HG03354 (cell line): ENCODE results near the gene BCAS3.

Experiments used
- ATAC-seq: cut with Tn5 transposase; IDR thresholded peaks from one replicate; pipeline ENCODE4 v1.9.1; 2021; ENCODE audit warnings: mild to moderate bottlenecking; ENCODE audit not compliant: unreplicated experiment, poor library complexity, severe bottlenecking

The BCAS3 gene

GRCh38 chr17:61073799-61074513, 396.3 kb downstream of the BCAS3 start:
- ATAC-seq, result no peak

- ATAC-seq, result no peak
Measured at GRCh38 chr17:61075988-61076387, 398.3 kb downstream of the BCAS3 start.

GRCh38 chr17:61076621-61077031, 399.0 kb downstream of the BCAS3 start:
- no peak for ATAC-seq

DNA sequence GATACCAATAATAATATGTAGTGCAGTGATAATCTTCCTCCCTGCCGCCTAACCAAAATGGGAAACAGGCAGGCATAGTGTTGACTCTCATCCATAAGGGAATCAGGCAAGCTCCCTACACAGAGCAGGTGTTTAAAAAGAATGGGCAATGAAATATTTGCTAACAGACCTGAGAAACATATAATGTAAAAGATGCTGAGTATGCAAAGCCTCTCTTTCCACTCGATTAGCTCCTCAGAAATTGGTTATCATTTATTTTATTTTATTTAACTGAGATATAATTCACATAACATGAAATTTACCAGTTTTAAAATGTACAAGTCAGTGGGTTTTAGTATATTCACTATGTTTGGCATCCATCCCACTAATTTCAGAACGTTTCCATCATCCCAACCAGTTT, 404.3 kb downstream of the BCAS3 start:
- no peak for ATAC-seq

- ATAC-seq, result no peak
Measured at GRCh38 chr17:61084260-61084659, 406.6 kb downstream of the BCAS3 start.

DNA sequence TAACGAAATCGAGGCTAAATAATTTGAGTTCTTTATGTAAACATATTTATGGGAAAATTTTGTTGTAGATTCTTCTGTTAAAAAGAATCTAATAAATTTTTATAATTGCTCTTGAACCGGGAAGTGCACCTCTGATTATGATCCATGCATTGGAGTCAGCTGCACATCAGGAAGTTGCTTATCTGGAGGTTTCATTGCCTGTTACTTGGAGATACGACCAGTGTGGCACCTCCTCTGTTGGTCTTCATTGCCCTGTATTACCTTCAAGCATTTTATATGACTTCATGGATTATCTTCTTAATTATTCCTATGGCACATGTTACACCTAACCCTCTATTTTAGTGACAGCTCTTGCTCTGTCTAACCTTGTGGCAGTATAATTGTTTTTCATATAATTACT, 409.4 kb downstream of the BCAS3 start:
- ATAC-seq, result no peak

DNA sequence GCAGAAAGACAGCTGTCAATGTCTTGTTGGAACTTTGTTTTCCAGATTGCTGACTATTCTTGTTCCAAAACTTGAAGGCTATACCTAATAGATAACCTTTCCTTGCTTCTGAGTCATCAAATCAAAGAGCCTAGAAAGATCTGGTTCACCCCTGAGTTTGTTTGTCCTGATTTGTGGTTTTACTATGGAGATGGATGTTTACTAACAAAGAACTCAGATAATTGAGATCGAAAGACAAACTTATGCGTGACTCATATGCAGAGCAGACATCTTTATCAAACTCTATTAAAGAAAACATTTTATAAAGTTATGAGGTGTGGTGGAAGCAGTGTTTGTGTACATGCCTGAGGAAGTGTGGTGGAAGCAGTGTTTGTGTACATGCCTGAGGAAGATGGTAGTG, 410.9 kb downstream of the BCAS3 start:
- no peak for ATAC-seq

GRCh38 chr17:61091096-61091495, 413.4 kb downstream of the BCAS3 start:
- ATAC-seq, result no peak

- ATAC-seq, result no peak
Measured at GRCh38 chr17:61097781-61098180, 420.1 kb downstream of the BCAS3 start.

DNA sequence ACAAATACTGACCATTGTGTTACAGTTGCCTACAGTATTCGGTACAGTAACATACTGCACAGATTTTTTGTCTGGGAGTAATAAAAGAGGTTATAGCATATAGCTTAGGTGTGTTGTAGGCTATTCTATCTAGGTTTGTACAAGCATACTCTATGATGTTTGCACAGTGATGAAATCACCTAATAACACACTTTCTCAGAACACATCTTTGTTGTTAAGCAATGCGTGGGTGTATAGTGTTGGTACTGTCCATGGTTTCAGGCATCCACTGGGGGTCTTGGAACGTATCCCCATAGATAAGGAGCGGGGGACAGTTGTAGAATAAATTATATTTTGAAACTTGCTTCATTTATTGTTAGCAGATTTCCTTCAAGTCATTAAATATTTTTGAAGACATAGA, 428.7 kb downstream of the BCAS3 start:
- no peak for ATAC-seq

GRCh38 chr17:61116577-61116976, 438.9 kb downstream of the BCAS3 start:
- no peak for ATAC-seq

DNA sequence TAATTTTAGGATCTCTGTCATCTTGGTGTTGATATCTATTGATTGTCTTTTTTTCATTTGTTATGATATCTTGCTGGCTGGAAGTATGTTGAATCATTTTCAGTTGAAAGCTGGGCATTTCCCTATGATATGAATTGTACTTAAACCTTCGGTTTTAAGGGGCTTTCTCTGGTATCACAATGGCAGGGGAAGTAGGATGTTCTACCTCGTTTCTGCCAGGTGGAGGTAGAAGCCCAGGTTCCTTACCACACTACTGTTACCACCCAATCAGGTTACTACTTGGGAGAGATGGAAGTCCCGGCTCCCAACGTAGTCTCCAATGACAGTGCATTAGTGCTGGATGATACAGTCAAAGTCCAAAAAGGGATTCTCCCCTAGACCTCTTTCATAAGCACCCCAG, 440.3 kb downstream of the BCAS3 start:
- no peak for ATAC-seq

- no peak for ATAC-seq
Measured at GRCh38 chr17:61118871-61119270, 441.2 kb downstream of the BCAS3 start.

- ATAC-seq, result no peak
Measured at GRCh38 chr17:61122326-61122913, 444.8 kb downstream of the BCAS3 start.

- ATAC-seq, result no peak
Measured at GRCh38 chr17:61124562-61124961, 446.9 kb downstream of the BCAS3 start.

DNA sequence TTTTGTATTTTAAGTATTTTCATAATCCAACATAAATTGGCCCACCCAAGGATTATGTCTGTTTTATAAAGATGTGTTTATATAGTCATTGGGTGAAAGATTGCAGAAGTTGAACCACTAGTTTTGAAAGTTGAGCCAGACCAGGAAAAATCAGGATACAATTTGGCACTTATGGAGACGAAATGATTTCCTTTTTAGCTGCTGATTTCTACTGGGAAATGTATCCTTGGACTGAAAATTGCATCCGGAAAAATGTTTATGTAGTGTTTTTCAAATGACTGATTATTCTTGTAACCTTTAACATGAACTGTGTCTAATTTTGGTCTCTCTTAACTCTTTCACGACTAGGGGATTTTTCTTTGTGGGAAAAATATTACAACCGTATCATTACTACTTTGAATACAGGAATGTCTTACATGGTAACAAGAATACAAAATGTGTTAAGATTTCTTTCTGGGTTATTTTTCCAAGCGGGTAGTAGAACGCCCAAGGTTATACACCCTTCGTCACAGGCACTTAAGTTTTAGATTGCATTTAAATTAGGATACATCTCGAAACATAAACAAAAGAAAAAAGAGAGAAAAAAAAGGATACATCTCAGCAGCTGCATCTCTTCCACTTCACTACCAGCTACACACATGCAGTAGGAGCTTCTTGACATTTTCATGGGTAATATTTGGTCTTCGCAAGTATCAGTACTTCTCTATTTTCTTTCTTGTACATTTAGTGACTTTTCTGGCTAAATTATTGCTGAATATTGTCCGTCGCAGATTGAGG, 449.0 kb downstream of the BCAS3 start:
- ATAC-seq, result no peak

GRCh38 chr17:61127960-61128359, 450.3 kb downstream of the BCAS3 start:
- ATAC-seq, result no peak

GRCh38 chr17:61128661-61129115, 451.0 kb downstream of the BCAS3 start:
- ATAC-seq, result no peak

DNA sequence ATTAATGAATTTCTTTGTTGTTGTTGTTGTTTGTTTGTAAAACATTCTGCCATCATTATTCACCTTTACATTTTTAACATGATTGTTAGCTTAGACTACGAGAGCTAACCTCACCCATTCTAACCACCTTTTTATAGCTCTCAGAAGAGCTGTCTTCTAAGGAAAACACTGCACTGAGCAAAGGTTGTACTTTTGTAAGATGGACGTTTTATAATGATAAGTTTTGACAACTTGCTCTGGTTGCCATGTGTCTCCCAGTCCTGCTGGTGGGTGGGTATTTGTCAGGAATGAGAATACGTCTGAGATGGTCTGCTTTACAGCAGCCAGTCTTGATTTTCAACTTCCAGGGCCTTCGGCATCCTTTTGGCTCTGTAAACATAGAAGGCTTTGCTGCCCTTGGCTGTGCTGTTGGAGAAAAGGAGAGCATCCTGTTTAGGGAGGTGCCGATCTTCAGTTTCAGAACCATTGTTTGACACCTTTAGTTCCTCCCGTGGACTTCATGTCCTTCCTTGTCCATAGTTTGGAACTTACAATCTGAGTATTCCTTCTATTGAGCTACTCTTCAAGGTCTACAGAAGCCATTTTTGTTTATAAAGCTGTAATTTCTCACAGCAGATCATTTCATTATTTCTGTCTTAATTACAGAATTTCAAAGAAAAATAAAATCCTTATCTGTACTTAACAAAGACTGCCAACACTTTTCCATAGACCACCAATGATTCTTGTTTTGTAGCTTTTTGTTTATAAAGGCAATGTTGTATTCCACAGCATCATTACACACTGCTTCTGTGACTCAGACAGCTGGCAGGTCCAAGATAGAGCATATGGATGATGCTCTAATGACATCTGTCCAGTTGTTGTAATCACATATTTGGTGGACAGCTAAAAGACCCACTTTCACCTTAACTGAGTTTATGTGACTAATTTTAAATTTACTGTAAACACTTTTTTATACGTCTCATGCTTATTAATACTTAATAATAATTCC, 451.9 kb downstream of the BCAS3 start:
- ATAC-seq, result no peak

- ATAC-seq, result no peak
Measured at GRCh38 chr17:61130330-61130729, 452.7 kb downstream of the BCAS3 start.
